GM10266 (cell line): ENCODE data around the gene SLA2.
A peak's percentile ranks its signal among the peaks of the same experiment; 100 is the strongest.

Experiments
- DNase-seq: peaks from one replicate; pipeline ENCODE4 v3.0.0; 2012; ENCODE audit errors: extremely low spot score
- TF ChIP-seq, protein P1 (sequence below): IDR thresholded peaks from 2 replicates; pipeline ENCODE4 v1.5.1; 2012; ENCODE audit warnings: mild to moderate bottlenecking, low read depth; ENCODE audit not compliant: control insufficient read depth, insufficient read depth; ENCODE audit errors: missing control alignments

SLA2 gene

GRCh38 chr20:36632487-36633284, 13.3 kb downstream of the SLA2 start:
- TF ChIP-seq, protein P1, sequence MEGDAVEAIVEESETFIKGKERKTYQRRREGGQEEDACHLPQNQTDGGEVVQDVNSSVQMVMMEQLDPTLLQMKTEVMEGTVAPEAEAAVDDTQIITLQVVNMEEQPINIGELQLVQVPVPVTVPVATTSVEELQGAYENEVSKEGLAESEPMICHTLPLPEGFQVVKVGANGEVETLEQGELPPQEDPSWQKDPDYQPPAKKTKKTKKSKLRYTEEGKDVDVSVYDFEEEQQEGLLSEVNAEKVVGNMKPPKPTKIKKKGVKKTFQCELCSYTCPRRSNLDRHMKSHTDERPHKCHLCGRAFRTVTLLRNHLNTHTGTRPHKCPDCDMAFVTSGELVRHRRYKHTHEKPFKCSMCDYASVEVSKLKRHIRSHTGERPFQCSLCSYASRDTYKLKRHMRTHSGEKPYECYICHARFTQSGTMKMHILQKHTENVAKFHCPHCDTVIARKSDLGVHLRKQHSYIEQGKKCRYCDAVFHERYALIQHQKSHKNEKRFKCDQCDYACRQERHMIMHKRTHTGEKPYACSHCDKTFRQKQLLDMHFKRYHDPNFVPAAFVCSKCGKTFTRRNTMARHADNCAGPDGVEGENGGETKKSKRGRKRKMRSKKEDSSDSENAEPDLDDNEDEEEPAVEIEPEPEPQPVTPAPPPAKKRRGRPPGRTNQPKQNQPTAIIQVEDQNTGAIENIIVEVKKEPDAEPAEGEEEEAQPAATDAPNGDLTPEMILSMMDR = no peak
- DNase-seq = no peak

- TF ChIP-seq, protein P1 = no peak
- DNase-seq = no peak
Measured at GRCh38 chr20:36632147-36632486, 13.9 kb downstream of the SLA2 start.

- no peak for DNase-seq
- TF ChIP-seq, protein P1 = no peak
Measured at GRCh38 chr20:36631646-36632045, 14.3 kb downstream of the SLA2 start.

- DNase-seq = peak; percentile 51
- TF ChIP-seq, protein P1 = no peak
Measured at GRCh38 chr20:36629719-36630681, 16.0 kb downstream of the SLA2 start.

GRCh38 chr20:36628076-36628475, 17.9 kb downstream of the SLA2 start:
- DNase-seq = no peak
- TF ChIP-seq, protein P1 = no peak

DNA sequence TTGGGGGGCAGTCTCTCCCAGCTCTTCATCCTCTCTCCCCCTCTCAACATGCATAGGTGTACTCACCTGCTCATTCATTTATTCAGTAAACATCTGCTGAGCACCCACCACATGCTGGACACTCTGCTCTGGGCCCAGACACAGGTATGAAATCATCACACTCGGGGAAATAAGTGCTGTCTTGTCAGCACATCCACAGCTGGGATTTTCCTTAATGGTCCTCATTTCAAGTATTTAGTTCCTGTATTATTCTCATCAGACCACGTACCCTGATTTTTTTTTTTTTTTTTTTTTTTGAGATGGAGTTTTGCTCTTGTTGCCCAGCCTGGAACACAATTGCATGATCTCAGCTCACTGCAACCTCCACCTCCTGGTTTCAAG, 21.1 kb downstream of the SLA2 start:
- TF ChIP-seq, protein P1 = no peak

More for the DNA sequence above, 21.1 kb downstream of the SLA2 start:
- DNase-seq = no peak
